ENCODE data around the gene PTPRT.

Gene PTPRT

DNA sequence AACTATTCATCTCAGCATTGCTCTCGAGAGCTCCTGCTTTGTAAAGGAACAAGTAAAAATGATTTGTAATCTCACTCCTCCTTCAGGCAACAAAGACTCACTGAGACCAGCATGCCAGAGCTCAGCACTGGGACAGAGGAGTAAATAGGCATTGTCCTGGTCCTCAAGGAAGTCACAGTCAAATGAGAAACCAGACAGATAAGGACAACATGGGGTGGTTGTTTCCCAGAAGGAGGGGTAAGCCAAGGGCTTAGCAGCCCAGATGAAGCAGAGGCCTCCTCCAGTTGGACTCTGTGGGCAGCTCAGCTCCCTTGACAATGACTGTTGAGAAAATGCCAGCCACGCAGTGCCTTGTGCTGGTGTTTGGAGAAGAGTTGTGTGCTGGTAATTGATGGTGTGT, 1145.8 kb downstream of the PTPRT start:
- no peak for DNase-seq (ENCODE audit: low spot score)

DNA sequence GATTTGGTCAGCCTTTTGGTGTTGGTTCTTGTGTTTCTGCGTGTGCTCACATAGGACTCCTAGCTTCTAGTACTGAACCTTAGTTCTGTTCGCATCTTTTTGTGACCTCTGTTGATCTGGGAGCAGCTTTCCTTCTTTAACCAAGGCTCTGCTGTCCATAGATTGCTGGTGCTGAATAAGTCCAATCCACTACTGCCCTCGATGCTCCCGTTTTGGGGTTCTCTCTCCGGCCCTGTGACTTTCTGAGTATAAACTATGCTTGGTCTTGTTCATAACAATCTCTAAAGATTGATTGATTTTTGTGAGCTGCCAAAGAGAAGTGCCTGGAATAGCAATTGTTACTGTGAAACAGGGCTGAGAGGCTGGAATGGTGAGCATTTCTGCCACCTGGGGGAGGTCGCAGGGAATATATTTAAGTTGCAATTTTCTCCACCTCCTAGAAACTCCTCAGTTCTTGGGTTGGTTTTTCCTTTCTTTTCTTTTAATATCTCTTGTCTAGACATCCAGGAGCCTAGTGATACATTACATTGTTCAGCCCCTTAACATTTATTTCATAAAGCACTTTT, 1148.6 kb downstream of the PTPRT start:
- no peak for DNase-seq (ENCODE audit: low spot score)

DNA sequence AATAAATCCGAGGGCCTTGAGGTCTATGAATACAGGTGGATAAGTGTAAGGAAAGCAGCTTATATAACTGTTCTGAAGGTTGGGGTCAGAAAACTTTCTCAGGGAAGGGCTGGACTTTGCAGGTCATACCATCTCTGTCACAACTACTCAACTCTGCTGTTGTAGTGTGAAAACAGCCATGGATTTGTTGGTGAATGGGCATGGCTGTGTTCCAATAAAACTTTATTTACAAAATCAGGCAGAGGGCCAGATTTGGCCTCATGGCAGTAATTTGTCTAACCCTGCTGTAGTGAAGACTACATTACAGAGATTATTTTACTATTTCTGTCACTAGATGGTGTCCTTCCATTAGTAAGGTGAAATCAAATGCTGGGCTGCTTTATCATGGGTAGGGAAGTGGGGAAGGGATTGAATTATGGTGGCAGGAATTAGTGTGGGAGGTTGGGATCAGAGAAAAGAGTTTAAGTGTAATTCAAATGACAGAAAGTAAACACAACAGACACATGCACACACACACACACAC, 1161.9 kb downstream of the PTPRT start:
- no peak for DNase-seq (ENCODE audit: low spot score)

DNA sequence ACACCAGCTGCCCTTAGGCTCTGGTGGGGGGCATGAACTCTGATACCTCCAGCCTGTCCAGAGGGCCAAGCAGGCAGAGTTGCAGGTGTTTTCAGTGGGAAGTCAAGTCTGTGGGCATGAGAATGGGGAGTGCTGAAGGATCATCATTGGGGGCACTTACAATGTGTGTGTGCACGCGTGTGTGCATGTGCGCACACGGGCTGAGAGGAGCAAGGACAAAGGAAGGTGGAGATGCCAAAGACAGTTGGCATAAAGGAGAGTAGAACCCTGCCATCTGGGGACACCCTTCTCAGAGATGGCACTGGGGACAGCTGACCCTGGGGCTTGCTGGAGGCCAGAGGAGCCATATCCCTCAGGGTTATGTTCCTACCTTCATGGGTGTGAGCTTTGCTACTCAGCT, 1163.1 kb downstream of the PTPRT start:
- DNase-seq (ENCODE audit: low spot score) = no peak

DNA sequence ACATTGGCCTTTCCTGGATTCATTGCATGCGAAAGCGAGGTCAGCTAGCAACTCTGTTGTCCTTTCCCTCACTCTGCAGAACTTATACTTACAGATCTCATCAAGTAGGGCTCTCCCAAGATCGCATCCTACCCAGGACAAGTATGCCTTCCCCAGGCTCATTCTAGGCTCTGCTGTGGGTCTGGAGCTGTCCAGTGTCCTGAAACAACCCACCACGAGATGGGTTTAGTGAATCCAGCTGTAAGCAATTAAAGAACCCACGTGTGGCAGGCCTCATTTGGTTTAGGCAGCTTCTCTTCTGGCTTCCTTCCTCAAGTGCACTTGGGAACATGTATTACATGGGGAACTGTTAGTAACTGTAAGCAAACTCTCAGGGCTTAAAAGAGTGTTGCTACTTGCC, 1165.1 kb downstream of the PTPRT start:
- peak; percentile 69 for DNase-seq (ENCODE audit: low spot score)
